ENCODE results near the gene UMAD1. TPM values are rescaled to one million over a fixed set of nuclear protein-coding genes. Genes with fewer than 3 reads are reported as not detected.

The UMAD1 gene
- total and polyA plus RNA-seq, 2 of the 4 experiments (the other 2 are of a cell fraction): 5.2 to 8.4 TPM

DNA sequence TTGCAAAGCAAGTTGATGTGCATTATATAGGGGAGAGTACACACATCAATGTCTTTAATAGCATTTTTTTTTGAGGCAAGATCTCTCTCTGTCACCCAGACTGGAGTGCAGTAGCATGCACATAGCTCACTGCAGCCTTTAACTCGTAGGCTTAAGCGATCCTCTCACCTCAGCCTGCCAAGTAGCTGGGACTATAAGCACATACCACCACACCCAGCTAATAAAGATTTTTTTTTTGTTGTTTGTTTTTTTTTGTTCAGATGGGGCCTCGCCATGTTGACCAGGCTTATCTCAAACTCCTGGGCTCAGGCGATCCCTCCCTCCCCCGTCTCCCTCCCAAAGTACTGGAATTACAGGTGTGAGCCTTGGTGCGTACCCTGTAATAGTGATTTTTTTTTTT lies 1.5 kb downstream of the UMAD1 start:
- POLR2A ChIA-PET (ENCODE audit: unreplicated experiment): no interaction called here

More for the DNA sequence above, 1.5 kb downstream of the UMAD1 start:
- in situ Hi-C loops (cut with MboI; ENCODE audit: low sequenced_read_pairs): no loop called here
- Histone ChIP-seq H3K4me3 (ENCODE audit: insufficient read depth, low read depth, low read length) (no peak overlapping the region), H3K27ac (ENCODE audit: insufficient read depth, low read length) (no peak overlapping the region), H3K79me1 (ENCODE audit: low read depth in 1 of 2, low read length in 2 of 2) (peaks cover 13 to 24% of the 10 kb centered on the region in 2 experiments), H4K91ac (ENCODE audit: insufficient read depth, low read depth, low read length) (no peak overlapping the region), H2BK20ac (ENCODE audit: low read depth, low read length) (no peak overlapping the region), H3K9me1 (ENCODE audit: insufficient read depth, low read length) (no peaks in the 10 kb centered on the region; the same call in 1 of the 2 replicates), H3K56ac (ENCODE audit: extremely low read depth, insufficient read depth, low read length) (no peak overlapping the region), H3K9me3 (ENCODE audit: control insufficient read depth, insufficient read depth, low read length) (no peaks in the 10 kb centered on the region), H3K9ac (ENCODE audit: low read depth, low read length) (no peak overlapping the region), H4K20me1 (ENCODE audit: insufficient read depth, low read length) (no peaks in the 10 kb centered on the region), H2BK120ac (ENCODE audit: low read depth, low read length) (no peak overlapping the region), H2AK5ac (ENCODE audit: low read depth, low read length) (no peak overlapping the region), H2AFZ (replicated peaks; ENCODE audit: low read length, poor library complexity) (no peak overlapping the region), H3K23ac (ENCODE audit: low read depth, low read length) (no peak overlapping the region), H3K36me3 (ENCODE audit: control insufficient read depth, insufficient read depth, low read length) (no peaks in the 10 kb centered on the region), H4K5ac (ENCODE audit: low read depth, low read length) (no peak overlapping the region), H3K18ac (ENCODE audit: low read depth, low read length) (no peak overlapping the region), H2AK9ac (replicated peaks; ENCODE audit: low read depth, low read length, poor library complexity) (no peak overlapping the region), H3K4me2 (ENCODE audit: low read depth, low read length) (no peak overlapping the region), H2BK5ac (ENCODE audit: low read depth, low read length, poor library complexity, severe bottlenecking) (no peak overlapping the region), H3K4me1 (ENCODE audit: control insufficient read depth, insufficient read depth, low read length) (no peaks in the 10 kb centered on the region), H3K14ac (replicated peaks; ENCODE audit: low read depth, low read length) (no peak overlapping the region), H4K8ac (ENCODE audit: low read depth in 2 of 2, low read length in 2 of 2) (no peak overlapping the region), H3K4ac (ENCODE audit: low read depth, low read length) (no peak overlapping the region), H2BK15ac (ENCODE audit: low read depth, low read length) (no peak overlapping the region), H3K27me3 (ENCODE audit: control insufficient read depth, insufficient read depth, low read length) (no peaks in the 10 kb centered on the region)
- DNase-seq: no peak
- BruUV-seq (replicated peaks): no TSS peak
- TF ChIP-seq, protein P1, sequence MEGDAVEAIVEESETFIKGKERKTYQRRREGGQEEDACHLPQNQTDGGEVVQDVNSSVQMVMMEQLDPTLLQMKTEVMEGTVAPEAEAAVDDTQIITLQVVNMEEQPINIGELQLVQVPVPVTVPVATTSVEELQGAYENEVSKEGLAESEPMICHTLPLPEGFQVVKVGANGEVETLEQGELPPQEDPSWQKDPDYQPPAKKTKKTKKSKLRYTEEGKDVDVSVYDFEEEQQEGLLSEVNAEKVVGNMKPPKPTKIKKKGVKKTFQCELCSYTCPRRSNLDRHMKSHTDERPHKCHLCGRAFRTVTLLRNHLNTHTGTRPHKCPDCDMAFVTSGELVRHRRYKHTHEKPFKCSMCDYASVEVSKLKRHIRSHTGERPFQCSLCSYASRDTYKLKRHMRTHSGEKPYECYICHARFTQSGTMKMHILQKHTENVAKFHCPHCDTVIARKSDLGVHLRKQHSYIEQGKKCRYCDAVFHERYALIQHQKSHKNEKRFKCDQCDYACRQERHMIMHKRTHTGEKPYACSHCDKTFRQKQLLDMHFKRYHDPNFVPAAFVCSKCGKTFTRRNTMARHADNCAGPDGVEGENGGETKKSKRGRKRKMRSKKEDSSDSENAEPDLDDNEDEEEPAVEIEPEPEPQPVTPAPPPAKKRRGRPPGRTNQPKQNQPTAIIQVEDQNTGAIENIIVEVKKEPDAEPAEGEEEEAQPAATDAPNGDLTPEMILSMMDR (conservative IDR thresholded peaks at IDR 0.05; ENCODE audit: low read depth, low read length): no peak
- no peak for TF ChIP-seq SMC3 (IDR thresholded peaks at IDR 0.05; ENCODE audit: low read depth, low read length)
- TF ChIP-seq MXI1 (IDR thresholded peaks at IDR 0.05; ENCODE audit: borderline replicate concordance, low read depth, low read length): no peak
- no peak for TF ChIP-seq NFE2L2 (IDR thresholded peaks at IDR 0.05; ENCODE audit: low read depth, low read length)
- no peak for TF ChIP-seq CHD1 (IDR thresholded peaks at IDR 0.05; ENCODE audit: low read depth, low read length)
- TF ChIP-seq MAFK (IDR thresholded peaks at IDR 0.05; ENCODE audit: low read depth, low read length): no peak
- no peak for TF ChIP-seq RAD21 (IDR thresholded peaks at IDR 0.05; ENCODE audit: low read length)
- TF ChIP-seq MAZ (IDR thresholded peaks at IDR 0.05; ENCODE audit: borderline replicate concordance, low read depth, low read length): no peak
- no peak for TF ChIP-seq FOS (IDR thresholded peaks at IDR 0.05; ENCODE audit: low read depth, low read length)
- no peak for TF ChIP-seq BHLHE40 (IDR thresholded peaks at IDR 0.05; ENCODE audit: low read depth, low read length)
- TF ChIP-seq, protein P2, sequence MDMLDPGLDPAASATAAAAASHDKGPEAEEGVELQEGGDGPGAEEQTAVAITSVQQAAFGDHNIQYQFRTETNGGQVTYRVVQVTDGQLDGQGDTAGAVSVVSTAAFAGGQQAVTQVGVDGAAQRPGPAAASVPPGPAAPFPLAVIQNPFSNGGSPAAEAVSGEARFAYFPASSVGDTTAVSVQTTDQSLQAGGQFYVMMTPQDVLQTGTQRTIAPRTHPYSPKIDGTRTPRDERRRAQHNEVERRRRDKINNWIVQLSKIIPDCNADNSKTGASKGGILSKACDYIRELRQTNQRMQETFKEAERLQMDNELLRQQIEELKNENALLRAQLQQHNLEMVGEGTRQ (IDR thresholded peaks at IDR 0.05; ENCODE audit: low read depth, low read length): no peak
- TF ChIP-seq RFX5 (IDR thresholded peaks at IDR 0.05; ENCODE audit: low read depth, low read length): no peak
- no peak for TF ChIP-seq CEBPB (IDR thresholded peaks at IDR 0.05; ENCODE audit: low read depth, low read length)
- dilution Hi-C loops (cut with HindIII; ENCODE audit: low sequenced_read_pairs, unreplicated experiment): no loop called here
- intact Hi-C loops (cut with micrococcal nuclease): loop anchor here (5.0 kb wide), 3 partner anchors 55 to 215 kb away; no protein-coding TSS in a partner anchor
- no CpG with 5 or more reads among the region's 6 CpGs for WGBS, 2 experiments (ENCODE audit: extremely low coverage in 2 of 2, insufficient read length in 1 of 2)
- CTCF ChIA-PET: no interaction called here
- no peak for ATAC-seq (ENCODE audit: low read depth)
